ENCODE measurements around the gene ZNF618. TPM values are rescaled to one million over a fixed set of nuclear protein-coding genes. Genes with fewer than 3 reads are reported as not detected.

ZNF618 gene
- total RNA-seq, 2 donors from 2014 or later: 11.9 to 17.1 TPM

- no peaks in the 10 kb centered on the region for H3K9me3 ChIP-seq
- no peak for DNase-seq
- TF ChIP-seq POLR2A (IDR thresholded peaks at IDR 0.05): no peak
- no peak for TF ChIP-seq CTCF (IDR thresholded peaks at IDR 0.05)
- H3K36me3 ChIP-seq (replicated peaks in 1 of 2; ENCODE audit: insufficient read depth in 1 of 2, low read depth in 2 of 2): no peaks in the 10 kb centered on the region
- H3K4me3 ChIP-seq: no peak overlapping the region
- H3K27me3 ChIP-seq: no peaks in the 10 kb centered on the region
- peak overlapping the region in 2 of 4 donors; percentile 43 to 92 for H3K27ac ChIP-seq
- 66 to 78% methylated on average over 6 of the region's 6 CpGs for WGBS, 2 donors
- intact Hi-C loops (cut with DNase I): no loop called here
- H3K4me1 ChIP-seq: peaks cover 45% of the 10 kb centered on the region
- no peak for ATAC-seq
These were observed 30.5 kb downstream of the ZNF618 start for GRCh38 chr9:113906411-113907110.

- peaks cover 52% of the 10 kb centered on the region for H3K4me1 ChIP-seq
These were observed 31.2 kb downstream of the ZNF618 start for GRCh38 chr9:113907282-113907681.

GRCh38 chr9:113909421-113909820, 33.3 kb downstream of the ZNF618 start:
- peaks cover 72% of the 10 kb centered on the region for H3K4me1 ChIP-seq
- H3K27me3 ChIP-seq: no peaks in the 10 kb centered on the region
- H3K4me3 ChIP-seq: no peak overlapping the region
- no peaks in the 10 kb centered on the region for H3K9me3 ChIP-seq
- WGBS, 2 donors: 85 to 94% methylated on average over 6 to 8 of the region's 9 CpGs
- intact Hi-C loops (cut with DNase I): no loop called here
- peak overlapping the region; percentile 79 to 92 (median 86) for H3K27ac ChIP-seq
- H3K36me3 ChIP-seq (replicated peaks in 1 of 2; ENCODE audit: insufficient read depth in 1 of 2, low read depth in 2 of 2): no peaks in the 10 kb centered on the region
- no peak for DNase-seq
- TF ChIP-seq POLR2A (IDR thresholded peaks at IDR 0.05) (no peak), CTCF (IDR thresholded peaks at IDR 0.05) (no peak)
- ATAC-seq: no peak

More at GRCh38 chr9:113907282-113907681, 31.2 kb downstream of the ZNF618 start:
- intact Hi-C loops (cut with DNase I): no loop called here
- no peaks in the 10 kb centered on the region for H3K9me3 ChIP-seq
- no peaks in the 10 kb centered on the region for H3K27me3 ChIP-seq
- no peak overlapping the region for H3K4me3 ChIP-seq
- H3K27ac ChIP-seq: peak overlapping the region in 2 of 4 donors; percentile 43 to 92
- WGBS, 2 donors: 73 to 90% methylated on average over 5 of the region's 5 CpGs
- no peaks in the 10 kb centered on the region for H3K36me3 ChIP-seq (replicated peaks in 1 of 2; ENCODE audit: insufficient read depth in 1 of 2, low read depth in 2 of 2)
- ATAC-seq (no peak), DNase-seq (peak in 2 of 4 donors; percentile 26 to 38)
- TF ChIP-seq POLR2A (IDR thresholded peaks at IDR 0.05) (no peak), CTCF (IDR thresholded peaks at IDR 0.05) (no peak)

- DNase-seq: peak; percentile 85 to 96 (median 93)
- Histone ChIP-seq H3K27me3 (no peaks in the 10 kb centered on the region), H3K27ac (peak overlapping the region; percentile 79 to 92 (median 86)), H3K4me3 (no peak overlapping the region), H3K4me1 (peaks cover 72% of the 10 kb centered on the region), H3K36me3 (replicated peaks in 1 of 2; ENCODE audit: insufficient read depth in 1 of 2, low read depth in 2 of 2) (no peaks in the 10 kb centered on the region), H3K9me3 (no peaks in the 10 kb centered on the region)
- WGBS, 2 donors: 23 to 36% methylated on average over 11 of the region's 11 CpGs
- no peak for TF ChIP-seq CTCF (IDR thresholded peaks at IDR 0.05)
- peak in 2 of 3 donors; percentile 44 to 65 for TF ChIP-seq POLR2A (IDR thresholded peaks at IDR 0.05)
- intact Hi-C loops (cut with DNase I): no loop called here
- ATAC-seq: peak; percentile 95
These were observed 34.0 kb downstream of the ZNF618 start for GRCh38 chr9:113910036-113910639.
